ENCODE measurements around the gene ATP2A2. TPM values are rescaled to one million over a fixed set of nuclear protein-coding genes. Genes with fewer than 3 reads are reported as not detected.
"Not testable (repeated sequence)": the region's sequence is repeated elsewhere in the genome, so short reads cannot be mapped to it uniquely, and the experiment has no call there.

The ATP2A2 gene
- total RNA-seq, 2 experiments from 2014 or later, result 144 to 193 TPM

DNA sequence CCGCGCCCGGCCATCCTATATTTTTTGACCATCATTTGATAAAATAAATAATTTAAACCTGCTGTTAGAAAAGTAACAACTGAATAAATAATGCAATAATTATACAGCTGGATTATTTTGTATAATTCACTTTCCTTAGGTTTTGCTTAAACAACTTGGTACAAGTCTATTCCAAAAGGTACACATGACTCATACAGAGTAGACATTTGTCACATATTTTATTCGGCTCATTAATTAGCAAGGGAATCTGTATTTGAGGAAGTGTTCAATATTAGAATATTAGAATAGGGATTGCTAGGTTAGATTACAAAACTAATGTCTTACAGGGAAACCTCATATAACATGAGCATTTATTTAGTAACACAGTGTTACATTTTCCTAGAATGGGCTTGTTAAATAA lies 48.7 kb downstream of the ATP2A2 start:
- Mint-ChIP-seq H3K27me3 (no peaks in the 10 kb centered on the region), H3K9me3 (ENCODE audit: low read depth) (no peaks in the 10 kb centered on the region), H3K4me1 (peaks cover 9% of the 10 kb centered on the region), H3K4me3 (no peak overlapping the region), H3K27ac (no peak overlapping the region), H3K36me3 (peaks cover 56% of the 10 kb centered on the region)
- CTCF ChIA-PET, result interaction anchor here (1.0 kb wide), 2 partner anchors 11 to 228 kb away, joined by 3 to 4 read pairs; no protein-coding TSS in a partner anchor
- ATAC-seq (no peak), DNase-seq (no peak)

DNA sequence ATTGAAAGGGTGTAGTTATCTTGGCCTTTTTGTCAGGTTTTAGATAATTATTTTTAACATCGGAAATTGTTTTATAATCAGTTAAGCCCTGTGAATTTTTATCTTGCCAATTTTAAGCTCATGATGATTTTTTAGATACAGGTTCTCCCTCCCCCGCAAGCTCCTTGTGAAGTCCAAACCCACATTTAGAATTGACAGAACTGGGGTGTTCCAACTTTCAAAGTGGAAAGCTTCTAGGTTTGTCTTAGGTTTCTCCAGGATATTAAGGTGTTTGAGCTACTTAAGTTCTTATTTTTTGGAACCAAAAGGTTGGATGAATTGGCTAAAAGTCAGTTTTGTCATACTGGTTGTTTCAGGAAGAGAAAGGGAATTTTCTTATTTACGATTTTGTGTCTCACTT lies 49.1 kb downstream of the ATP2A2 start:
- Mint-ChIP-seq H3K4me1 (peaks cover 9% of the 10 kb centered on the region), H3K4me3 (no peak overlapping the region), H3K27ac (no peak overlapping the region), H3K27me3 (no peaks in the 10 kb centered on the region), H3K9me3 (ENCODE audit: low read depth) (no peaks in the 10 kb centered on the region), H3K36me3 (peaks cover 56% of the 10 kb centered on the region)
- no peak for ATAC-seq
- no peak for DNase-seq
- CTCF ChIA-PET, result interaction anchor here (0.8 to 1.0 kb wide), 4 partner anchors 10 to 228 kb away, joined by 3 to 4 read pairs (median 3); no protein-coding TSS in a partner anchor

DNA sequence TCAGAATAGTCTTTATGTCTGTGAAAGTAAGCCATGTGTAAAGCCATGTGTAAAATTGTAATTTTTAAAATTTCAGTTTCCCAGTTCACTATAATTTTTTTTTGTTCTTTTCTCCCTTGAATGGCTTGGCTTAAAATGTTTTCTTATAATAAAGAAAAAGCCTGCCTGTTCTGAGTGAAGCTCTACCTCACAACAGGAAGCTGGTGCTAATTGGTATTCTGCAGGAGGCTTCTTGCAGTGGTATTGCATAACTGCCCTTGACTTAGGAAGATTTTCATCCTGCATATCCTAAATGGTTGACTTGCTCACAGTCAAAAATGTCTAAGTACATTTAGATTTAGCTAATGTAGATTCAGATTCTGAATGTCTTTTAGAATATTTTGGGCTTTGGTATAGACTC lies 49.5 kb downstream of the ATP2A2 start:
- DNase-seq (no peak), ATAC-seq (no peak)
- Mint-ChIP-seq H3K4me1 (peaks cover 9% of the 10 kb centered on the region), H3K27me3 (no peaks in the 10 kb centered on the region), H3K27ac (no peak overlapping the region), H3K4me3 (no peak overlapping the region), H3K9me3 (ENCODE audit: low read depth) (no peaks in the 10 kb centered on the region), H3K36me3 (peaks cover 57% of the 10 kb centered on the region)
- CTCF ChIA-PET, result interaction anchor here (0.8 to 1.0 kb wide), 4 partner anchors 9 to 229 kb away, joined by 3 to 4 read pairs (median 3); no protein-coding TSS in a partner anchor

DNA sequence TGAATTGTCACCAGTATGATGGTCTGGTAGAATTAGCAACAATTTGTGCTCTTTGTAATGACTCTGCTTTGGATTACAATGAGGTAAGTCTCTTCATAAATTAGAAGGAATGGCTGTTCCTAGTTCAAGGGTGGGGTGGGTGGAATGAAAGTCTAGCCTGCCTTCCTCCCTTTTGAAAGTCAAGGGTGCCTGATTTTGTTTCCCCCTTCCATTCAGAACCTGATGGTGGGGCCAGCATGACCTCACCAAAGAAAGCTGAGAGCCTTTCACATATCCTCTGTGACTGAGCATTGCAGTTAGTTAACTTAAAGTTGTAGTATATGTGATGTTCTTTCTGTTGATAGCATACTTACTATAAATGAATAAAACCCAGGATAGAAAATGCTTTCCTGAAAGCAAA lies 52.2 kb downstream of the ATP2A2 start:
- Mint-ChIP-seq H3K27me3 (no peaks in the 10 kb centered on the region), H3K4me3 (no peak overlapping the region), H3K4me1 (peaks cover 9% of the 10 kb centered on the region), H3K9me3 (ENCODE audit: low read depth) (no peaks in the 10 kb centered on the region), H3K36me3 (peaks cover 50% of the 10 kb centered on the region), H3K27ac (no peak overlapping the region)
- ATAC-seq, result no peak
- CTCF ChIA-PET, result no interaction called here
- no peak for DNase-seq

DNA sequence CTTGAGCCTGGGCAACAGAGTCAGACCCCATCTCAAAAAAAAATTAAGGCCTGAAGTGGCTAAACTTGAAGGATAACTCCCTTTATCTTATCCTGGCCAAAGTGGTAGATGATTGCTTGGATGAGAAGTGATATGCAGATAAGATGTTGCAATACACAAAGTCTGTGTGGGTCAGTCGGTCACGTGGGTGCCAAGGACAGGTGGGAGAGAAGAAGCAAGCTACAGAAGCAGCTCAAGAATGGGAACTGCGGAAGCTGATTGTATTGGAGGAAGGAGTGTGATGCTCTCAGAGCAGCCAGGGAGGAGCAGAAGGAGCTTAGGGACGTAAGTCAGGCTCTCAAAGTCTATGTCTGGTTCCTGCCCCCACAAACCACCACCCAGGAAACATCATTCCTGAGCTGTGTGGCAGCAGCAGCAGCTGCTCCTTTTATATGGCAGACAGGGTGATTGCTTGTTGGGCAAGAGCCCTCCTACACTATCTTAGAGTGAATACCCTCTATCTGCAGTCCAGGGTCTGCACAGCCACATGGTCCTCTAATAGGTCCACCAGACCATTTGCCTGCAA lies 54.5 kb downstream of the ATP2A2 start:
- ATAC-seq (no peak), DNase-seq (no peak)
- Mint-ChIP-seq H3K27me3 (no peaks in the 10 kb centered on the region), H3K27ac (no peak overlapping the region), H3K4me1 (peaks cover 5% of the 10 kb centered on the region), H3K4me3 (no peak overlapping the region), H3K36me3 (peaks cover 60% of the 10 kb centered on the region), H3K9me3 (ENCODE audit: low read depth) (no peaks in the 10 kb centered on the region)
- CTCF ChIA-PET, result interaction anchor here (0.6 kb wide), 1 partner anchor 236 kb away, joined by 4 read pairs; no protein-coding TSS in a partner anchor

DNA sequence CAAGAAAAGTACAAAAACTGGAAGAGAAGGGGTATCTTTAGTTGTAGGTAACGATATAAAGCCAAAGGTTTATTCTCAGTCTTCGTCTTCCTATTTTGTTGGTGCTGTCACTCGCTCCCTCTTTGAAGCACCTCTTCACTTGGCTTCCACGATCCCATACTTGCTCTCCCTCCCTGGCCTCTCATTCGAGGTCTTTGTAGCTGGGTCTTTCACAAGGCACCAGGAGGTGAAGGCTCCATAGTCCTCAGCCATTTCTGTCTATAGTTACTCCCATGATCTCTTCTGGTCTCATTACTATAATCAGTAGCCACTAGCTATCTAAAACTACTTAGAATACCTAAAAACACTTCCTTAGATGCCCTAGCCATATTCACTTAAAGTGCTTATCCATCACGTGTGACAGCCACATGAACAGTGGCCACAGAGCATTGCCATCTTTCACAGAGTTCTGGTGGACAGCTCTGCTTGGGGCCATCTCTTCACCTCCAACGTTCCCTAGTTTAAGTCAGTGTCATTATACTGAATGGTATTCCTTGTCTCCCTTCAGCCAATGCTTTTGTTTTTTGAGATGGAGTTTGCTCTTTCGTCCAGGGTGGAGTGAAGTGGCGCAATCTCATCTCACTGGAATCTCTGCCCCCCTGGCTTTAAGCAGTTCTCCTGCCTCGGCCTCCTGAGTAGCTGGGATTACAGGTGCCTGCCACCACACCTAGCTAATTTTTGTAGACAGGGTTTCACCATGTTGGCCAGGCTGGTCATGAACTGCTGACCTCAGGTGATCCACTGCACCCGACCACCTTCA lies 57.1 kb downstream of the ATP2A2 start:
- Mint-ChIP-seq H3K9me3 (ENCODE audit: low read depth) (no peaks in the 10 kb centered on the region), H3K36me3 (peaks cover 68% of the 10 kb centered on the region), H3K27ac (no peak overlapping the region), H3K27me3 (no peaks in the 10 kb centered on the region), H3K4me1 (no peaks in the 10 kb centered on the region), H3K4me3 (no peak overlapping the region)
- no peak for ATAC-seq
- no peak for DNase-seq
- CTCF ChIA-PET, result interaction anchor here (0.6 kb wide), 1 partner anchor 25 kb away, joined by 3 read pairs; no protein-coding TSS in a partner anchor

DNA sequence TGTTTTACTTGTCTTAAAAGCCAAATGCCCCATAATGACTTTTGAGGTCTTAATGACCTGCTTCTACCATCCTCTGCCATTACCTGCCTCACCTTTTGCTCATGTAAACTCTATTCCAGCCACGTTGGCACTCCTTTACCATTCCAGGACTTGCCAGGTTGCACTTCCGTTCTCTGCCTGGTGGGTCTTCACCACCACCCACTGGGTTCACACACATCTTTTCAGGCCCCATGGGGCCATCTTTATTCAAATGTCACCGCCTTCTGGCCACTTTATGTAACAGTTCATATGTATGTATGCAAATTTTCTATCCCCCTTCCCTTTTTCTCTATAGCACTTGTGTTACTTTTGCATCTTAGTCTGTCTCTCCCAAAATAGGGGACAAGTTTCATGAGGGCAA lies 57.7 kb downstream of the ATP2A2 start:
- Mint-ChIP-seq H3K4me1 (no peaks in the 10 kb centered on the region), H3K36me3 (peaks cover 68% of the 10 kb centered on the region), H3K27ac (no peak overlapping the region), H3K9me3 (ENCODE audit: low read depth) (no peaks in the 10 kb centered on the region), H3K4me3 (no peak overlapping the region), H3K27me3 (no peaks in the 10 kb centered on the region)
- CTCF ChIA-PET, result interaction anchor here (0.6 to 2.8 kb wide), 2 partner anchors 15 to 25 kb away, joined by 3 to 8 read pairs; no protein-coding TSS in a partner anchor
- no peak for ATAC-seq
- no peak for DNase-seq

DNA sequence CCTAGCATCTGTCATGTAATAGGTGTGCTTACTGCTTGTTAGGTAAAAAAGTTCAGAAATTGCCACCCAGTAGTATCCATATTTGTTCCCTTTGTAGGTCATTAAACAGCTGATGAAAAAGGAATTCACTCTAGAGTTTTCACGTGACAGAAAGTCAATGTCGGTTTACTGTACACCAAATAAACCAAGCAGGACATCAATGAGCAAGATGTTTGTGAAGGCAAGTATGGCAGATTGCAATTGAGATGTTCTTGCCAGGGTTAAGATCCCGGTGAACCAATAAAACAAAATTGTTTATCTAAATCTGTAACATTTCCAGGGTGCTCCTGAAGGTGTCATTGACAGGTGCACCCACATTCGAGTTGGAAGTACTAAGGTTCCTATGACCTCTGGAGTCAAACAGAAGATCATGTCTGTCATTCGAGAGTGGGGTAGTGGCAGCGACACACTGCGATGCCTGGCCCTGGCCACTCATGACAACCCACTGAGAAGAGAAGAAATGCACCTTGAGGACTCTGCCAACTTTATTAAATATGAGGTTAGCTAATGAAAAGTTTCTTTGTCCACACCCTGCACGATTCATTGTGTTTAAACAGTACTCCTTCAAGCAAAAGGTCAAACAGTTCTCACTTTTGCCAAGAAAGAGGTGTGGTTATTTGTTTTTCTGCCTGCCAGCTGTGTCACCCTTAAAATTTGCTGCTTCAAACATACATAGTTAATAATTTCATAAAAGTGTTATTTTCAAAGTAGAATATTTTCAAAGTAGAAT lies 58.3 kb downstream of the ATP2A2 start:
- ATAC-seq (no peak), DNase-seq (no peak)
- no peaks in the 10 kb centered on the region for H3K9me3 Mint-ChIP-seq (ENCODE audit: low read depth)
- H3K36me3 Mint-ChIP-seq, result peaks cover 68% of the 10 kb centered on the region
- H3K4me3 Mint-ChIP-seq, result no peak overlapping the region
- CTCF ChIA-PET, result interaction anchor here (0.8 to 2.8 kb wide), 5 partner anchors 9 to 240 kb away, joined by 3 to 8 read pairs (median 3); no protein-coding TSS in a partner anchor
- H3K27me3 Mint-ChIP-seq, result no peaks in the 10 kb centered on the region
- no peaks in the 10 kb centered on the region for H3K4me1 Mint-ChIP-seq
- H3K27ac Mint-ChIP-seq, result no peak overlapping the region

DNA sequence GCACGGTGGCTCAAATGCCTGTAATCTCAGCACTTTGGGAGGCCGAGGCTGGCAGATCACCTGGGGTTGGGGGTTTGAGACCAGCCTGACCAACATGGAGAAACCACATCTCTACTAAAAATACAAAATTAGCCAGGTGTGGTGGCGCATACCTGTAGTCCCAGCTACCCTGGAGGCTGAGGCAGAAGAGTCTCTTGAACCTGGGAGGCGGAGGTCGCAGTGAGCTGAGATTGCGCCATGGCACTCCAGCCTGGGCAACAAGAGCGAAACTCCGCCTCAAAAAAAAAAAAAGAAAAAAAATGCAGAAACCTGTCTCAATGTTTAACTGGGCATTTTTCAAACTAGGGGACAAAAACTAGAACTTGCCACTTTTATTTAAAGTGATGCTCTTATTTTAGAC lies 59.2 kb downstream of the ATP2A2 start:
- ATAC-seq; H3K27ac Mint-ChIP-seq; H3K27me3 Mint-ChIP-seq; H3K9me3 Mint-ChIP-seq (ENCODE audit: low read depth); H3K4me3 Mint-ChIP-seq; H3K4me1 Mint-ChIP-seq; DNase-seq: not testable (repeated sequence)
- CTCF ChIA-PET, result interaction anchor here (0.8 to 2.8 kb wide), 4 partner anchors 10 to 91 kb away, joined by 3 to 8 read pairs (median 4); no protein-coding TSS in a partner anchor
- peaks cover 76% of the 10 kb centered on the region for H3K36me3 Mint-ChIP-seq

DNA sequence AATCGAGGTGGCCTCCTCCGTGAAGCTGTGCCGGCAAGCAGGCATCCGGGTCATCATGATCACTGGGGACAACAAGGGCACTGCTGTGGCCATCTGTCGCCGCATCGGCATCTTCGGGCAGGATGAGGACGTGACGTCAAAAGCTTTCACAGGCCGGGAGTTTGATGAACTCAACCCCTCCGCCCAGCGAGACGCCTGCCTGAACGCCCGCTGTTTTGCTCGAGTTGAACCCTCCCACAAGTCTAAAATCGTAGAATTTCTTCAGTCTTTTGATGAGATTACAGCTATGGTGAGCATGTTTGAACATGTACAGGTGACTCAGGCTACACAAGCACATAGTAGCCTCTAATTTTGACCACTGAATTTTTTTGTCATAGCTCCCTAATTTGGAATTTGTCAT lies 59.7 kb downstream of the ATP2A2 start:
- Mint-ChIP-seq H3K9me3 (ENCODE audit: low read depth) (no peaks in the 10 kb centered on the region), H3K4me3 (no peak overlapping the region), H3K36me3 (peaks cover 75% of the 10 kb centered on the region), H3K27ac (no peak overlapping the region), H3K27me3 (no peaks in the 10 kb centered on the region), H3K4me1 (no peaks in the 10 kb centered on the region)
- DNase-seq (no peak), ATAC-seq (no peak)
- CTCF ChIA-PET, result interaction anchor here (2.8 kb wide), 1 partner anchor 13 kb away, joined by 8 read pairs; no protein-coding TSS in a partner anchor

DNA sequence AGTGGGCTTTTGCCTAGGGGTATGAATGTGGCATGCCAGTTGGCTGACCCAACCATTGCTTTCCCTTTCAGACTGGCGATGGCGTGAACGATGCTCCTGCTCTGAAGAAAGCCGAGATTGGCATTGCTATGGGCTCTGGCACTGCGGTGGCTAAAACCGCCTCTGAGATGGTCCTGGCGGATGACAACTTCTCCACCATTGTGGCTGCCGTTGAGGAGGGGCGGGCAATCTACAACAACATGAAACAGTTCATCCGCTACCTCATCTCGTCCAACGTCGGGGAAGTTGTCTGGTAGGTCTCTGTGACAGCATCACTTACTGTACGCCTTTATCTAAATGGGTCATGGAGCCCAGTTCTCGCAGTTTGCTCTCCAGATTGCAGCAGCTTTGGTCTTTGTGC lies 61.1 kb downstream of the ATP2A2 start:
- ATAC-seq (no peak), DNase-seq (no peak)
- Mint-ChIP-seq H3K36me3 (peaks cover 79% of the 10 kb centered on the region), H3K27ac (no peak overlapping the region), H3K4me3 (no peak overlapping the region), H3K27me3 (no peaks in the 10 kb centered on the region), H3K4me1 (no peaks in the 10 kb centered on the region), H3K9me3 (ENCODE audit: low read depth) (no peaks in the 10 kb centered on the region)
- CTCF ChIA-PET, result interaction anchor here (1.2 kb wide), 1 partner anchor 43 kb away, joined by 3 read pairs; no protein-coding TSS in a partner anchor

DNA sequence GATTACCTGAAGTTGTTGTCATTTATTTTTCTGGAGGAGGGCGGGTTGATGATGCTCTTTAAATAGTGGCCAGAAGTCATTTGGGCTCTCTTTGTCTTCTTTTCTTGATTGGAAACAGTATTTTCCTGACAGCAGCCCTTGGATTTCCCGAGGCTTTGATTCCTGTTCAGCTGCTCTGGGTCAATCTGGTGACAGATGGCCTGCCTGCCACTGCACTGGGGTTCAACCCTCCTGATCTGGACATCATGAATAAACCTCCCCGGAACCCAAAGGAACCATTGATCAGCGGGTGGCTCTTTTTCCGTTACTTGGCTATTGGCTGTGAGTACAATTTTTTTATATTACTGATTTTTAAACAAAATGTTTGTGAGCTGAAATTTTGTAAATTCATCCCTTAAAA lies 62.1 kb downstream of the ATP2A2 start:
- ATAC-seq (no peak), DNase-seq (no peak)
- Mint-ChIP-seq H3K4me1 (peaks cover 2% of the 10 kb centered on the region), H3K9me3 (ENCODE audit: low read depth) (no peaks in the 10 kb centered on the region), H3K36me3 (peaks cover 83% of the 10 kb centered on the region), H3K4me3 (no peak overlapping the region), H3K27ac (no peak overlapping the region), H3K27me3 (no peaks in the 10 kb centered on the region)
- CTCF ChIA-PET, result interaction anchor here (1.2 kb wide), 1 partner anchor 42 kb away, joined by 3 read pairs; no protein-coding TSS in a partner anchor

Data from activated CD8-positive, alpha-beta memory T cell treated with anti-CD3 and anti-CD28 coated beads, Interleukin-2, amount 10 ng/mL, durations not matched to agents 7 days and 5 days (primary cell).